Activated naive CD8-positive, alpha-beta T cell treated with anti-CD3 and anti-CD28 coated beads for 36 hours (primary cell): Measurements from ENCODE around the gene GDF9. TPM values are rescaled to one million over a fixed set of nuclear protein-coding genes. Genes with fewer than 3 reads are reported as not detected.

ENCODE experiments used
- DNase-seq: peaks from one replicate; pipeline ENCODE4 v3.0.0; 2021
- H3K27ac Mint-ChIP-seq: one replicate; pipeline ENCODE4 v1.8.0; 2022; ENCODE audit warnings: mild to moderate bottlenecking, moderate library complexity, mixed read lengths
- H3K27me3 Mint-ChIP-seq: one replicate; pipeline ENCODE4 v1.8.0; 2022; ENCODE audit warnings: mild to moderate bottlenecking, mixed read lengths
- H3K36me3 Mint-ChIP-seq: one replicate; pipeline ENCODE4 v1.8.0; 2021; ENCODE audit warnings: mild to moderate bottlenecking, mixed read lengths
- H3K4me1 Mint-ChIP-seq: one replicate; pipeline ENCODE4 v1.8.0; 2021; ENCODE audit warnings: mixed read lengths
- H3K4me3 Mint-ChIP-seq: one replicate; pipeline ENCODE4 v1.8.0; 2022; ENCODE audit warnings: mild to moderate bottlenecking, moderate library complexity, mixed read lengths
- H3K9me3 Mint-ChIP-seq: one replicate; pipeline ENCODE4 v1.8.0; 2022; ENCODE audit warnings: mixed read lengths
- total RNA-seq, 2 experiments: library from RNA; stranded (reverse); gene quantifications; one replicate each; pipeline ENCODE4 v1.2.3, GENCODE V29; 2021

GDF9 gene, protein sequence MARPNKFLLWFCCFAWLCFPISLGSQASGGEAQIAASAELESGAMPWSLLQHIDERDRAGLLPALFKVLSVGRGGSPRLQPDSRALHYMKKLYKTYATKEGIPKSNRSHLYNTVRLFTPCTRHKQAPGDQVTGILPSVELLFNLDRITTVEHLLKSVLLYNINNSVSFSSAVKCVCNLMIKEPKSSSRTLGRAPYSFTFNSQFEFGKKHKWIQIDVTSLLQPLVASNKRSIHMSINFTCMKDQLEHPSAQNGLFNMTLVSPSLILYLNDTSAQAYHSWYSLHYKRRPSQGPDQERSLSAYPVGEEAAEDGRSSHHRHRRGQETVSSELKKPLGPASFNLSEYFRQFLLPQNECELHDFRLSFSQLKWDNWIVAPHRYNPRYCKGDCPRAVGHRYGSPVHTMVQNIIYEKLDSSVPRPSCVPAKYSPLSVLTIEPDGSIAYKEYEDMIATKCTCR
- under 1 TPM; 0.26 to 0.29 TPM for total RNA-seq

DNA sequence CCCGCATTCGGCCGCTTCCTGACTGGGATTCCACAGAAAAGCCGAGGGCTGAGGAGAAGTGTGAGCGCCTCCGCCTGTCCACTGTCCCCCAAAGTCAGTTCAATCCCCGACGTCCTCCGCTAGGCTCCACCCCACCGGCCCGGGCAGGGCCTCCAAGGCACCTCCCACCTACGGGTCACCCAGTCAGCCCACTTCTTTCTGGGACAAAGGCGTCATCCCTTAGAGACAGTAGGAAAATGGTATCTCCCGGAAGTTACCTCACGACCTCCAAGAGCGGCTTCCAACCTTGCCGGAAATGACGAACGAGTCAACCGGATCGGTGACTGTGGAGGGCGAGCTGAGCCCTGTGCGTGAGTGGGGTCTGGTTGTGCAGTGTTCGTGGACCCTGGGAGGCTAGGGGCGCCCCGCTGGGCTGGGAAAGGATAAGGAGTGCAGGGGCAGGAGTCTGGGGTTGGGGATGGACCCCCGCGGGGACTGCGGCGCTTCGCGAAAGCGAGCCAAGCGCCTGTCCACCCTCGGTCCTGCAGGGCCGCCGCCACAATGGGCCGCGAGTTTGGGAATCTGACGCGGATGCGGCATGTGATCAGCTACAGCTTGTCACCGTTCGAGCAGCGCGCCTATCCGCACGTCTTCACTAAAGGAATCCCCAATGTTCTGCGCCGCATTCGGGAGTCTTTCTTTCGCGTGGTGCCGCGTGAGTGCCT, at the start of gene GDF9, which contains the start of gene UQCRQ:
TSS of gene GDF9 (minus strand) at position 128 of the 704 bp plus-strand sequence. CDS start 1,936 bp downstream, outside the sequence.
TSS of gene UQCRQ (plus strand) at position 301 of the 704 bp plus-strand sequence. CDS start at position 541, 240 bp downstream.
- H3K36me3 Mint-ChIP-seq, result peaks cover 35% of the 10 kb centered on the region
- H3K4me1 Mint-ChIP-seq, result peaks cover 41% of the 10 kb centered on the region
- peak within 1 kb of the TSS; percentile 98 for H3K4me3 Mint-ChIP-seq
- peak; percentile 92 for DNase-seq
- no peaks in the 10 kb centered on the region for H3K9me3 Mint-ChIP-seq
- H3K27ac Mint-ChIP-seq, result peak within 1 kb of the TSS; percentile 99
- no peaks in the 10 kb centered on the region for H3K27me3 Mint-ChIP-seq

GRCh38 chr5:132915681-132916080, 49.4 kb upstream of the GDF9 start:
- no peak overlapping the region for H3K4me3 Mint-ChIP-seq
- H3K27ac Mint-ChIP-seq, result no peak overlapping the region
- peaks cover 13% of the 10 kb centered on the region for H3K36me3 Mint-ChIP-seq
- H3K4me1 Mint-ChIP-seq, result peaks cover 3% of the 10 kb centered on the region
- H3K9me3 Mint-ChIP-seq, result no peaks in the 10 kb centered on the region
- H3K27me3 Mint-ChIP-seq, result no peaks in the 10 kb centered on the region
- DNase-seq, result no peak

GRCh38 chr5:132909702-132910101, 43.4 kb upstream of the GDF9 start:
- no peak for DNase-seq
- no peak overlapping the region for H3K27ac Mint-ChIP-seq

DNA sequence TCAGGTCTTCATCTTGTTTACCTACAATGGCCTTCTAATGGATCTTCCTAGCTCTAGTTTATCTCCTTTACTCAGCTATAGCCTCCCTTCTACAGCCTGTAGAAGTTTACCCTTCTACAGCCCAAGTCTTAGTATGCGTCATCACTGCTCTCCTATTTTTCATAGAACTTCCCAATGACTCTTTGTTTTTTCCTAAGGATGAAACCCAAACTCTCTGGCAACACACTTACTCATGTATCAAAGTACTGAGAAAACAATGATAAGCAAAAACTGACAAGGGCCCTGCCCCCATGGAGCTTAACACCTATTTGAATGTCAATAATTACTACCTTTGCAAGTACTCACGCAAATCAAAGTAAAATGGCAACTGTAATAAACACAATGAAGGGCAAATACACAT, 40.9 kb upstream of the GDF9 start:
- Mint-ChIP-seq H3K27me3 (no peaks in the 10 kb centered on the region), H3K4me3 (no peak overlapping the region), H3K36me3 (peaks cover 17% of the 10 kb centered on the region), H3K27ac (no peak overlapping the region), H3K9me3 (no peaks in the 10 kb centered on the region), H3K4me1 (peaks cover 8% of the 10 kb centered on the region)
- no peak for DNase-seq

More at GRCh38 chr5:132909702-132910101, 43.4 kb upstream of the GDF9 start:
- peaks cover 14% of the 10 kb centered on the region for H3K36me3 Mint-ChIP-seq
- no peaks in the 10 kb centered on the region for H3K9me3 Mint-ChIP-seq
- H3K4me1 Mint-ChIP-seq, result peaks cover 5% of the 10 kb centered on the region
- H3K4me3 Mint-ChIP-seq, result no peak overlapping the region
- no peaks in the 10 kb centered on the region for H3K27me3 Mint-ChIP-seq

GRCh38 chr5:132905938-132906337, 39.7 kb upstream of the GDF9 start:
- Mint-ChIP-seq H3K27ac (no peak overlapping the region), H3K36me3 (peaks cover 15% of the 10 kb centered on the region), H3K4me1 (peaks cover 6% of the 10 kb centered on the region)

GRCh38 chr5:132901730-132902129, 35.5 kb upstream of the GDF9 start:
- Mint-ChIP-seq H3K4me1 (peaks cover 8% of the 10 kb centered on the region), H3K27me3 (no peaks in the 10 kb centered on the region), H3K27ac (no peak overlapping the region), H3K9me3 (no peaks in the 10 kb centered on the region), H3K36me3 (peaks cover 18% of the 10 kb centered on the region), H3K4me3 (no peak overlapping the region)
- no peak for DNase-seq

More at GRCh38 chr5:132905938-132906337, 39.7 kb upstream of the GDF9 start:
- H3K27me3 Mint-ChIP-seq, result no peaks in the 10 kb centered on the region
- no peak for DNase-seq
- no peaks in the 10 kb centered on the region for H3K9me3 Mint-ChIP-seq
- no peak overlapping the region for H3K4me3 Mint-ChIP-seq

DNA sequence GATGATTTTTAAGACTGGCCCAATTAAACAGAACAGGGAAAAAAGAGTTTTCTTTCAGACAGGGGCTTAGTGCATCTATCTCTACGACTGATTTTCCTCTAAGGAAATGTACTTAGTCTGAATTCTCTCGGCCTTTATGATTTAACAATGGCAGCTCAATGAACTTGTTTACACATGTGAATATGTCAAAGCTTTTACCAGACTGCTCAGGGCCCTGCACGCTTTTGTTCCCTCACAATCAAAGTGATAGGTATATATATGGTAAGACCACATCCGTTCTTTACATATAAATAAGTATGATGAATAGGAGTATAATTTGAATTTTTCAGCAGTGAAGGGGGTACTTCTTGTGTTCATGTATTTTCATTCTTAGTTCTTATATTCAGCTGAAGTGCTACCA, 34.8 kb upstream of the GDF9 start:
- Mint-ChIP-seq H3K36me3 (peaks cover 25% of the 10 kb centered on the region), H3K4me3 (no peak overlapping the region), H3K9me3 (no peaks in the 10 kb centered on the region), H3K27me3 (no peaks in the 10 kb centered on the region), H3K27ac (no peak overlapping the region), H3K4me1 (peaks cover 10% of the 10 kb centered on the region)
- no peak for DNase-seq

GRCh38 chr5:132898094-132898493, 31.8 kb upstream of the GDF9 start:
- Mint-ChIP-seq H3K27me3 (no peaks in the 10 kb centered on the region), H3K4me3 (no peak overlapping the region), H3K9me3 (no peaks in the 10 kb centered on the region), H3K36me3 (peaks cover 18% of the 10 kb centered on the region), H3K4me1 (peaks cover 5% of the 10 kb centered on the region), H3K27ac (no peak overlapping the region)
- no peak for DNase-seq

- no peak for DNase-seq
- Mint-ChIP-seq H3K36me3 (peaks cover 21% of the 10 kb centered on the region), H3K4me3 (no peak overlapping the region), H3K9me3 (no peaks in the 10 kb centered on the region), H3K27ac (peak overlapping the region; percentile 16), H3K4me1 (peaks cover 4% of the 10 kb centered on the region), H3K27me3 (no peaks in the 10 kb centered on the region)
Measured at GRCh38 chr5:132896685-132897084, 30.4 kb upstream of the GDF9 start.

DNA sequence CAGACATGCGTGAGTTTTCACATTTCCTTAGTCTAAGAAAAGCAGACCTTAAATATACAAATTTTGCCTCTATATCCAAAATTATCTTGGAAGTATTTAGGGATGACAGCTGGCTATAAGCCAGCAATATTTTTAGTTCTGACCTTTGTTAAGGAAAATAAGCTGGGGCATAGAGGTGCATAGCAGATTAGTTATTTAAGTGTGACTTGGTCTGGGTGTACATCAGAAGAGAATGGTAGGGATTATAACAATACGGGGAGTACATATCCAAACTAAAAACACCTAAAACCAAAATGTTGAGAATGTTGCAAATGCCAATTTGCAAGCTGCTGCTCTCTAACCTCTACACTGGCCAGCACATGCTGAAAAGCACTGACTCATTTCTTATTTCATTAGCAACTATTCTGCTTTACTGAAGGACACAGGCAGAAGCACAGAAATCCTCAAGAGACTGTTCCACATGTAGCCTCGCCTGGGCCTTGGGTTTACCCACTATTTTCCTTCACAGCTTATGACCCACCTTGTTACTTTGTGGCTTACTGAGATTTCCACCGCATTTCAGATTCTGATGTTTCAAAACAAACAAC, 29.5 kb upstream of the GDF9 start:
- H3K27ac Mint-ChIP-seq, result no peak overlapping the region
- no peak overlapping the region for H3K4me3 Mint-ChIP-seq
- H3K36me3 Mint-ChIP-seq, result peaks cover 21% of the 10 kb centered on the region
- no peak for DNase-seq
- H3K9me3 Mint-ChIP-seq, result no peaks in the 10 kb centered on the region
- peaks cover 4% of the 10 kb centered on the region for H3K4me1 Mint-ChIP-seq
- no peaks in the 10 kb centered on the region for H3K27me3 Mint-ChIP-seq

DNA sequence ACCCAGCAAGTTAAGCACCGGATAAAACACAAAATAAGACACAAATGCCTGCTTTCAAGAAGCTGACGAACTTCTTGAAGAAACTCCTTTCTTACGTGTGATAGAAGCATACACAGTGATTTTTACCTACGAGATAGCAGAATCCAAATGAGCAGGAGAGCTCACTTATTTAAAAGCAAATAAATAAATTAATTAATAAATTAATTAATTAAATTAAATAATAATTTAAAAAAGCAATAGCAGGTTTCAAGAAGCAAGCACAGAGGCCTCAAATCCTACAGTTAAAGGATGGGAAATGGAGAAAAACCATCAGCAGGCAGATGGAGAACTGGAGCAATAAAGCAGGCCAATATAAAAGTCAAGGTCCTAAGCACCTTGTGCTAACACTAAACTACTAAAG, 24.5 kb upstream of the GDF9 start:
- peaks cover 3% of the 10 kb centered on the region for H3K4me1 Mint-ChIP-seq
- DNase-seq, result no peak
- H3K4me3 Mint-ChIP-seq, result no peak overlapping the region
- H3K36me3 Mint-ChIP-seq, result peaks cover 9% of the 10 kb centered on the region
- no peaks in the 10 kb centered on the region for H3K9me3 Mint-ChIP-seq
- H3K27me3 Mint-ChIP-seq, result no peaks in the 10 kb centered on the region
- no peak overlapping the region for H3K27ac Mint-ChIP-seq

DNA sequence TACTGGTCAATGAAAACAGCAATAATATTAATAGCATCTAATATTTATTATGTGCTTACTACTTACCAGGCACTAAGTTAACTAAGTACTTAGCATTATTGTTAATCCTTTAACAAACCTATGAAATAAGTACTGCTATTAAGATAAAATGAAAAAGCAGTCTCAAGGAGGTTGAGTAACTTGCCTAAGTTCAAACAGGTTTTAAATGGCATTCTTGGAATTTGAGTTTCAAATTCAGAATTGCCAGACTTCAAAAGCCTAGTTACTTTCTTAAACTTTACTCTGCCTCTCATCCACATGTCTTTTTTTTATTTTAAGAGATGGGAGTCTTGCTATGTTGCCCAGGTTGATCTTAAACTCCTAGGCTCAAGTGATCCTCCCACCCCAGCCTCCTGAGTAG, 23.2 kb upstream of the GDF9 start:
- no peak for DNase-seq
- Mint-ChIP-seq H3K27me3 (no peaks in the 10 kb centered on the region), H3K4me1 (peaks cover 8% of the 10 kb centered on the region), H3K9me3 (no peaks in the 10 kb centered on the region), H3K4me3 (no peak overlapping the region), H3K36me3 (peaks cover 5% of the 10 kb centered on the region), H3K27ac (no peak overlapping the region)

DNA sequence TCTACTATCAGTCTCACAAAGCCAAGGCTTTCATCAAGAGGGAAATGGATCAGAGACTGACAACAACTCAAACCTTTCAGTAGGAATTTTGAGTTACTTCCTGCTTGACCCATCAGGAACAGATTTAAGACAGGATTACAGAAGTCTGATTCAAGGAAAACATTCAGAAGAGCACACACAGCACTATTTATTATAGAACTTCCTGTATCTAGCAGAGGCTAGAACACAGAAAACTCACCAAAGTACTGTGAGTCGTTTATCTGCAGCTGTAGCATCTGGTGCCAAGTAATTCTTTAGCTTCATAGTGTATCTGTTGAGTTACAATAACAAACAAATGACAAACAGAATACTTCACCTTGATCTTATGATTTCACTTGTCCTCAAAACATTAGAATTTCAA, 21.0 kb upstream of the GDF9 start:
- peaks cover 11% of the 10 kb centered on the region for H3K4me1 Mint-ChIP-seq
- no peak for DNase-seq
- peaks cover 9% of the 10 kb centered on the region for H3K36me3 Mint-ChIP-seq
- H3K27me3 Mint-ChIP-seq, result no peaks in the 10 kb centered on the region
- no peak overlapping the region for H3K4me3 Mint-ChIP-seq
- no peaks in the 10 kb centered on the region for H3K9me3 Mint-ChIP-seq
- H3K27ac Mint-ChIP-seq, result no peak overlapping the region

DNA sequence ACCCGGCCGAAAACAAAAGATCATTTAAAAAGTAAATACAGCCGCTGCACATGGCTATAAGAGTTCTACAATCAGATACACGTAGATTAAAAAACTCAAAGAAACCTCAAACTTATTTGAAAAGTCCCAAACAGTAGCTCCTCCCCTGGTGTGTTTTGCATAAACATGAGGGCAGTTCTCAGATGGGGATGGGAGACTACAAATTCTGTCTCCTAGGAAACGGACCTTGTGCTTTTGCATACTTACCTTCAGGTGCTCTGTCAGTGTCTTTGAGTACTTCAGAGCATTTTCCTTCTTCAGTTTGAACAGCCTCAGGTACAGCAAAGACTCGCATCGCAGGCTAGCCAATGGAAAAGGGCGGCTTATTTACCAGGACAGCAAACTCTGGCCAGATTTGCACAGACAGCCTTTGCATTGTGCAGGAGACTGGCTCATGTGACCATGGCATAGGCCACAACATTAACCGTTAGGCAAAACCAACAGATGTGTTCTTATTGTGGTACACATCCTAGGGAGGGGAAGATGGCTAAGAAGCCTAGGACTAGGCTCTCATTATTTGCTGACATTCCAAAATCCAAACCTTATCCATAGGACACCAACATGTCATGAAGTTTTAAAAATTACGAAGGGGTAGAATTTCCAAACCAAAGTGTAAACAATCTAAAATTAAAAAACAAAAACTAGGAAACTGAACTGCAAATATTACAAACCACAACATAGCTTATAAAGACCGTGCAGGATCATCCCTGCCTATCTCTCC, 20.0 kb upstream of the GDF9 start:
- Mint-ChIP-seq H3K36me3 (peaks cover 8% of the 10 kb centered on the region), H3K27me3 (no peaks in the 10 kb centered on the region), H3K27ac (no peak overlapping the region), H3K4me3 (no peak overlapping the region), H3K4me1 (peaks cover 11% of the 10 kb centered on the region), H3K9me3 (no peaks in the 10 kb centered on the region)
- DNase-seq, result no peak
